A673 (cell line): ENCODE measurements around the gene PLCD3. TPM values are rescaled to one million over a fixed set of nuclear protein-coding genes. Genes with fewer than 3 reads are reported as not detected.
"Not testable (repeated sequence)": the region's sequence is repeated elsewhere in the genome, so short reads cannot be mapped to it uniquely, and the experiment has no call there.

Source experiments
- BruUV-seq: library from RNA; stranded (reverse); fragments of 400-500 nt; replicated peaks from 2 replicates; lab custom pipeline; 2021; lab: Mats Ljungman, UMichigan
- CTCF ChIA-PET: fragments of 300-600 bp; sonication (Branson Sonifier 250); formaldehyde crosslinking; loops from one replicate; lab custom pipeline; 2022; ENCODE audit warnings: antibody characterized with exemption; lab: Charles Lee
- POLR2A ChIA-PET: fragments of 300-600 bp; sonication (Branson Sonifier 250); formaldehyde crosslinking; loops from one replicate; lab custom pipeline; 2022; ENCODE audit warnings: antibody characterized with exemption; ENCODE audit not compliant: low non-redundant PET; lab: Charles Lee
- DNase-seq: peaks from one replicate; pipeline ENCODE4 v3.0.0-alpha.2; 2015; ENCODE audit warnings: low spot score
- H3K27ac ChIP-seq: fragments of 200-600 bp; sonication (generic); 2 replicates; pipeline ENCODE4 v1.5.1; 2016; ENCODE audit warnings: mixed run types, low read depth, mild to moderate bottlenecking, mixed read lengths, antibody characterized with exemption, low read length; ENCODE audit not compliant: poor library complexity, severe bottlenecking
- H3K27me3 ChIP-seq: fragments of 200-600 bp; sonication (generic); replicated peaks from 2 replicates; pipeline ENCODE4 v1.6.1; 2017; ENCODE audit warnings: mixed run types, low read depth, mild to moderate bottlenecking, mixed read lengths, antibody characterized with exemption, low read length; ENCODE audit not compliant: insufficient read depth, poor library complexity
- H3K36me3 ChIP-seq: fragments of 200-600 bp; sonication (generic); 2 replicates; pipeline ENCODE4 v1.6.1; 2016; ENCODE audit warnings: mixed run types, mild to moderate bottlenecking, mixed read lengths, antibody characterized with exemption, low read length; ENCODE audit not compliant: insufficient read depth, poor library complexity, severe bottlenecking
- H3K4me1 ChIP-seq: fragments of 200-600 bp; sonication (generic); 2 replicates; pipeline ENCODE4 v1.6.1; 2017; ENCODE audit warnings: mixed run types, mild to moderate bottlenecking, mixed read lengths, antibody characterized with exemption, low read length; ENCODE audit not compliant: insufficient read depth, poor library complexity, severe bottlenecking
- H3K4me3 ChIP-seq: fragments of 200-600 bp; sonication (generic); 2 replicates; pipeline ENCODE4 v1.5.1; 2016; ENCODE audit warnings: low read depth, mixed run types, mild to moderate bottlenecking, mixed read lengths, low read length; ENCODE audit not compliant: poor library complexity, severe bottlenecking
- H3K9me3 ChIP-seq: fragments of 200-600 bp; sonication (generic); 2 replicates; pipeline ENCODE4 v1.6.1; 2016; ENCODE audit warnings: mixed run types, low read depth, mild to moderate bottlenecking, mixed read lengths, antibody characterized with exemption, low read length; ENCODE audit not compliant: poor library complexity, severe bottlenecking
- EZH2 ChIP-seq: fragments of 200-600 bp; sonication (generic); IDR thresholded peaks from 2 replicates; pipeline ENCODE4 v1.6.1; 2017; ENCODE audit warnings: borderline replicate concordance, low read depth, mild to moderate bottlenecking, mixed read lengths, antibody characterized with exemption, low read length; ENCODE audit not compliant: poor library complexity, severe bottlenecking
- intact Hi-C: fragments of 100-400 bp; cut with micrococcal nuclease; formaldehyde crosslinking; loops from one replicate; pipeline ENCODE4 v1.10.0; 2022; ENCODE audit not compliant: unreplicated experiment
- total RNA-seq: library from RNA; stranded (reverse); gene quantifications from 2 replicates; pipeline ENCODE4 v1.2.3, GENCODE V29; 2021
- TF ChIP-seq, protein P1 (sequence below): fragments of 300-800, 200-600 bp; sonication (generic); conservative IDR thresholded peaks from 2 replicates; pipeline ENCODE4 v1.5.1; 2017; ENCODE audit warnings: low read depth, mild to moderate bottlenecking, antibody characterized with exemption, low read length, moderate library complexity, mixed read lengths

PLCD3 gene
- total RNA-seq, 1 experiment from 2014 or later: 12.0 TPM

DNA sequence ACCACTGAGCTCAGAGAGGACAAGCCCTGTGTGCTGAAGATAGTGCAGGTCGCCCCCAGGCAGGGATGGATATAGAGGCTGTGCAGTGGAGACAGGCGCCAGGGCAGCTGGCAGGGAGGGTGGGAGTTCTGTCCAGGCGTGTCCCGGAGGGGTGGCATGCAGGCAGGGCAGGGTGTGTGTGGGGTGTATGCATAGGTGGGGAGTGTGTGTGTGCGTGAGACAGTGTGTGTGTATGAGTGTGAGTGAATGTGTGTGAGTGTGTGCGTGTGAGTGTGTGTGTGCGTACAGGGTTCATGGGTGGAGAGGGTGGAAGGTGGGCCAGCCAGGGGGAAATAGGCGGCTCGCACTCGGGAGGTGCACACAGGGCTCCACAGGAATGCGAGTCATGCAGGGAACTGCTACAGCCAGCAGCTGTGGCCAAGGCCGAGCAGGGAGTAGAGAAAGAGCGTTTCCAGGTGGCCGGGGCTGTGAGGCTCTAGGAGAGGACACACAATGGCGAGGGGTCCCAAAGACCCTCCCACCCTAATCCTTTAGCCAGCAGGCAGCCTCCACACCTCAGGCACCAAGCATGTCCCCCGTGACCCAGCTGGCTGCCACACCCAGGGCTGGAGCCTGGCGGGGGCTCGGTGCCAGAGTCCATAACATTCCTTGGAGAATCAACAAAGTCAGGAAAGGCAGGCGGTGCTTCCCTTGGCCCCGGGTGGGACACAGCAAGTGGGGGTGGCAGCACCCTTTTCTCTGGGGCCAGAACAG is 4.6 kb downstream of the PLCD3 start:
- Histone ChIP-seq H3K27ac (no peak overlapping the region), H3K36me3 (no peaks in the 10 kb centered on the region), H3K4me3 (no peak overlapping the region), H3K27me3 (no peaks in the 10 kb centered on the region), H3K4me1 (no peaks in the 10 kb centered on the region), H3K9me3 (no peaks in the 10 kb centered on the region)
- no peak for DNase-seq
- TF ChIP-seq, protein P1, sequence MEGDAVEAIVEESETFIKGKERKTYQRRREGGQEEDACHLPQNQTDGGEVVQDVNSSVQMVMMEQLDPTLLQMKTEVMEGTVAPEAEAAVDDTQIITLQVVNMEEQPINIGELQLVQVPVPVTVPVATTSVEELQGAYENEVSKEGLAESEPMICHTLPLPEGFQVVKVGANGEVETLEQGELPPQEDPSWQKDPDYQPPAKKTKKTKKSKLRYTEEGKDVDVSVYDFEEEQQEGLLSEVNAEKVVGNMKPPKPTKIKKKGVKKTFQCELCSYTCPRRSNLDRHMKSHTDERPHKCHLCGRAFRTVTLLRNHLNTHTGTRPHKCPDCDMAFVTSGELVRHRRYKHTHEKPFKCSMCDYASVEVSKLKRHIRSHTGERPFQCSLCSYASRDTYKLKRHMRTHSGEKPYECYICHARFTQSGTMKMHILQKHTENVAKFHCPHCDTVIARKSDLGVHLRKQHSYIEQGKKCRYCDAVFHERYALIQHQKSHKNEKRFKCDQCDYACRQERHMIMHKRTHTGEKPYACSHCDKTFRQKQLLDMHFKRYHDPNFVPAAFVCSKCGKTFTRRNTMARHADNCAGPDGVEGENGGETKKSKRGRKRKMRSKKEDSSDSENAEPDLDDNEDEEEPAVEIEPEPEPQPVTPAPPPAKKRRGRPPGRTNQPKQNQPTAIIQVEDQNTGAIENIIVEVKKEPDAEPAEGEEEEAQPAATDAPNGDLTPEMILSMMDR: no peak
- TF ChIP-seq EZH2: no peak
- ChIA-PET POLR2A (no interaction called here), CTCF (no interaction called here)
- BruUV-seq: no TSS peak
- intact Hi-C loops: no loop called here

DNA sequence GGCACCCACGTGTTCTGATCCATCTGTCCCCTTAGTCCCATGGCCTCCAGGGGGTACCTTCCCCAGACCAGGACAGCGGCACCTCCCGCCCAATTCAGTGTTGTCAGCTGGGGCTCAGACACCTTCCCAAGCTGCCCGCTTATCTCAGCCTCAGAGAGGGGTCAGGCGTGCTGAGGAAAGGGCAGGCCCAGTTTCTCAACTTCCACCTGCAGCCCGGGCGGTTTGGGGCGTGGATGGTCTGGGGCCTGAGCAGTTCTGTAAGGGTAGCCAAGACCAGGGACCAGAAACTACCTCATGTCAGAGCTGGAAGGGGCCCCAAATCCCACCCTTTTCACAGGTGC is 5.1 kb downstream of the PLCD3 start:
- POLR2A ChIA-PET: no interaction called here
- H3K27ac ChIP-seq: no peak overlapping the region
- intact Hi-C loops: no loop called here

DNA sequence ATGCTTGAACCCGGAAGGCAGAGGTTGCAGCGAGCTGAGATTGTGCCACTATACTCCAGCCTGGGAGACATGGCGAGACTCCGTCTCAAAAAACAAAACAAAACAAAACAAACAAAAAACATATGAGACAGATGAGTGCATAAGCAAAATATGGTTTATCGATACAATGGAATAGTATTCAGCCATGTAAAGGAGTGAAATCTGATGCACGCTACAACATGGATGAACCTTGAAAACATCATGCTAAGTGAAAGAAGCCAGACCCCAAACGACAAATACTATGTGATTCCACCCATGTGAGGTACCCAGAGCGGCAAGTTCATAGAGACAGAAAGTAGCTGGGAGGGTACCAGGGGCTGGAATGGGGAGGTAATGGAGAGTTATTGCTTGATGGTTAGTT is 6.8 kb downstream of the PLCD3 start:
- no TSS peak for BruUV-seq
- no peak for TF ChIP-seq EZH2
- TF ChIP-seq, protein P1: no peak
- Histone ChIP-seq H3K36me3 (no peaks in the 10 kb centered on the region), H3K4me1 (no peaks in the 10 kb centered on the region), H3K9me3 (no peaks in the 10 kb centered on the region), H3K27me3 (no peaks in the 10 kb centered on the region), H3K27ac (no peak overlapping the region), H3K4me3 (no peak overlapping the region)
- no peak for DNase-seq
- CTCF ChIA-PET: no interaction called here
- intact Hi-C loops: no loop called here
- POLR2A ChIA-PET: no interaction called here

More for the DNA sequence above, 5.1 kb downstream of the PLCD3 start:
- H3K36me3 ChIP-seq: no peaks in the 10 kb centered on the region
- no peaks in the 10 kb centered on the region for H3K9me3 ChIP-seq
- TF ChIP-seq, protein P1: no peak
- no peak for TF ChIP-seq EZH2
- H3K27me3 ChIP-seq: no peaks in the 10 kb centered on the region
- CTCF ChIA-PET: no interaction called here
- no peak overlapping the region for H3K4me3 ChIP-seq
- no peak for DNase-seq
- H3K4me1 ChIP-seq: no peaks in the 10 kb centered on the region
- BruUV-seq: no TSS peak

DNA sequence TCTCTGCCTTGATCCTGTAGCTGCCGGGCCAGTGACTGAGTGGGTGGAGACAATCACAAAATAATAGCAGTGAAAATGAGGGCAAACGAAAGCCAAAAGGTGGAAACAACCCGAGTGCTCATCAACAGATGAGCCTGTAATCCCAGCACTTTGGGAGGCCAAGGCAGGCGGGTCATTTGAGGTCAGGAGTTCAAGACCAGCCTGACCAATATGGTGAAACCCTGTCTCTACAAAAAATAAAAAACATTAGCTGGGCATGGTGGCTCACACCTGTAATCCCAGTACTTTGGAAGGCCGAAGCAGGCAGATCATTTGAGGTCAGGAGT is 7.6 kb downstream of the PLCD3 start:
- H3K27ac ChIP-seq, intact Hi-C loops, BruUV-seq, H3K27me3 ChIP-seq, H3K36me3 ChIP-seq, DNase-seq, H3K4me1 ChIP-seq, H3K4me3 ChIP-seq, POLR2A ChIA-PET, H3K9me3 ChIP-seq, CTCF ChIA-PET: not testable (repeated sequence)
